DND-41 (cell line): Measurements from ENCODE around the gene PROZ.

Experiments
- ATAC-seq: fragments of 200-7000 bp; cut with Tn5 transposase; 3 replicates; pipeline ENCODE4 v1.9.1; 2021; ENCODE audit warnings: low read depth; ENCODE audit not compliant: insufficient read depth
- DNase-seq: peaks from one replicate; pipeline ENCODE4 v3.0.0-alpha.2; 2020
- H2AFZ ChIP-seq: 2 replicates; pipeline ENCODE4 v1.6.0; 2012; ENCODE audit warnings: low read depth, low read length
- H3K27ac ChIP-seq: 2 replicates; pipeline ENCODE4 v1.5.1; 2012; ENCODE audit warnings: low read length, inconsistent platforms
- H3K27me3 ChIP-seq: fragments of 200-600 bp; sonication (generic); 2 replicates; pipeline ENCODE4 v1.6.0; 2012; ENCODE audit warnings: low read length, mild to moderate bottlenecking, inconsistent platforms; ENCODE audit not compliant: insufficient read depth, poor library complexity
- H3K36me3 ChIP-seq: 2 replicates; pipeline ENCODE4 v1.5.1; 2012; ENCODE audit warnings: low read length, inconsistent platforms; ENCODE audit not compliant: insufficient read depth
- H3K4me1 ChIP-seq: 2 replicates; pipeline ENCODE4 v1.5.1; 2012; ENCODE audit warnings: mild to moderate bottlenecking, low read length; ENCODE audit not compliant: insufficient read depth
- H3K4me2 ChIP-seq: 2 replicates; pipeline ENCODE4 v1.6.0; 2012; ENCODE audit warnings: mild to moderate bottlenecking, moderate library complexity, low read length, inconsistent platforms; ENCODE audit not compliant: insufficient read depth
- H3K4me3 ChIP-seq, 2 experiments: fragments of 200-600 bp in 1 of 2; shearing (Covaris generic) in 1 of 2; 2 replicates each; pipeline ENCODE4 v1.5.1; 2012 to 2016; ENCODE audit warnings: inconsistent platforms in 2 of 2, low read length in 2 of 2, mild to moderate bottlenecking in 2 of 2, low read depth in 1 of 2, moderate library complexity in 1 of 2
- H3K79me2 ChIP-seq: 2 replicates; pipeline ENCODE4 v1.6.0; 2012; ENCODE audit warnings: low read length, inconsistent platforms; ENCODE audit not compliant: insufficient read depth
- H3K9ac ChIP-seq: 2 replicates; pipeline ENCODE4 v1.6.0; 2012; ENCODE audit warnings: low read depth, mild to moderate bottlenecking, inconsistent platforms, low read length, moderate library complexity
- H3K9me3 ChIP-seq: 2 replicates; pipeline ENCODE4 v1.5.1; 2012; ENCODE audit warnings: low read length, moderate library complexity, mild to moderate bottlenecking, inconsistent platforms; ENCODE audit not compliant: insufficient read depth, severe bottlenecking
- H4K20me1 ChIP-seq: 2 replicates; pipeline ENCODE4 v1.6.0; 2012; ENCODE audit warnings: low read length; ENCODE audit not compliant: insufficient read depth
- EZH2 ChIP-seq: IDR thresholded peaks from 3 replicates; pipeline ENCODE4 v1.6.1; 2012; ENCODE audit warnings: borderline replicate concordance, low read depth, mild to moderate bottlenecking, moderate library complexity, low read length, inconsistent platforms; ENCODE audit not compliant: severe bottlenecking
- TF ChIP-seq, protein P1 (sequence below): IDR thresholded peaks from 2 replicates; pipeline ENCODE4 v1.5.1; 2012; ENCODE audit warnings: borderline replicate concordance, low read length, moderate library complexity, mild to moderate bottlenecking; ENCODE audit not compliant: poor library complexity, severe bottlenecking; ENCODE audit errors: extremely low read depth

PROZ gene

DNA sequence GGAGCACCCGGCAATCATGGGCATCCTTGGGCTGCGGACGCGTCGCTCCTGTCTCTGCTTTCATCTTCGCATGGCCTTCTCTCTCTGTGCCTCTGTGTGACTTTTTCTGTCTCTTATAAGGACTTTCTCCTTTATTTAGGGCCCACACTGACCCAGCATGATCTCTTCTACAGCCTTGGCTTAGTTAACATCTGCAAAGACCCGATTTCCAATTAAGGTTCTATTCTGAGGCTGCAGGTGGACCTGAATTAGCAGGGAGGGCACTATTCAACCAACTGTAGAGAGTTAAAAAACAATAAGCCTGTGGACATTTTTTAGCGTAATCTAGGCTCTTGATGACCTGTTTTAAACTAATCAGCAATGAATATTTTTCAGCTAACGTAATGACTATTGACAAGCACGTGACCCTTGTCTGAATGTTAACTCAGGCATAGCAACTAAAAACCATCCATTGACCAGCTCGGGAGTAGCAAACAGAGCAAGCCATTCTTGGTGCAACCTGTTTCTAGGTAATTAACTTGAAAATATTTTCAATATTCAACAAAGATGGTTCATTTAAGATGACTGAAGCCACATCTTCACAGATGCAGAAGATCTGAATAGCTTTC, 20.7 kb upstream of the PROZ start:
- H3K27me3 ChIP-seq, result peaks cover 10% of the 10 kb centered on the region
- H3K9ac ChIP-seq, result no peak overlapping the region
- ATAC-seq (no peak), DNase-seq (no peak)
- no peaks in the 10 kb centered on the region for H3K79me2 ChIP-seq
- H3K4me3 ChIP-seq, result no peak overlapping the region
- H3K9me3 ChIP-seq, result no peaks in the 10 kb centered on the region
- TF ChIP-seq, protein P1, sequence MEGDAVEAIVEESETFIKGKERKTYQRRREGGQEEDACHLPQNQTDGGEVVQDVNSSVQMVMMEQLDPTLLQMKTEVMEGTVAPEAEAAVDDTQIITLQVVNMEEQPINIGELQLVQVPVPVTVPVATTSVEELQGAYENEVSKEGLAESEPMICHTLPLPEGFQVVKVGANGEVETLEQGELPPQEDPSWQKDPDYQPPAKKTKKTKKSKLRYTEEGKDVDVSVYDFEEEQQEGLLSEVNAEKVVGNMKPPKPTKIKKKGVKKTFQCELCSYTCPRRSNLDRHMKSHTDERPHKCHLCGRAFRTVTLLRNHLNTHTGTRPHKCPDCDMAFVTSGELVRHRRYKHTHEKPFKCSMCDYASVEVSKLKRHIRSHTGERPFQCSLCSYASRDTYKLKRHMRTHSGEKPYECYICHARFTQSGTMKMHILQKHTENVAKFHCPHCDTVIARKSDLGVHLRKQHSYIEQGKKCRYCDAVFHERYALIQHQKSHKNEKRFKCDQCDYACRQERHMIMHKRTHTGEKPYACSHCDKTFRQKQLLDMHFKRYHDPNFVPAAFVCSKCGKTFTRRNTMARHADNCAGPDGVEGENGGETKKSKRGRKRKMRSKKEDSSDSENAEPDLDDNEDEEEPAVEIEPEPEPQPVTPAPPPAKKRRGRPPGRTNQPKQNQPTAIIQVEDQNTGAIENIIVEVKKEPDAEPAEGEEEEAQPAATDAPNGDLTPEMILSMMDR, result no peak
- TF ChIP-seq EZH2, result no peak
- no peaks in the 10 kb centered on the region for H3K36me3 ChIP-seq
- H3K27ac ChIP-seq, result no peak overlapping the region
- no peak overlapping the region for H2AFZ ChIP-seq
- H3K4me1 ChIP-seq, result no peaks in the 10 kb centered on the region
- H3K4me2 ChIP-seq, result no peak overlapping the region
- H4K20me1 ChIP-seq, result no peaks in the 10 kb centered on the region

DNA sequence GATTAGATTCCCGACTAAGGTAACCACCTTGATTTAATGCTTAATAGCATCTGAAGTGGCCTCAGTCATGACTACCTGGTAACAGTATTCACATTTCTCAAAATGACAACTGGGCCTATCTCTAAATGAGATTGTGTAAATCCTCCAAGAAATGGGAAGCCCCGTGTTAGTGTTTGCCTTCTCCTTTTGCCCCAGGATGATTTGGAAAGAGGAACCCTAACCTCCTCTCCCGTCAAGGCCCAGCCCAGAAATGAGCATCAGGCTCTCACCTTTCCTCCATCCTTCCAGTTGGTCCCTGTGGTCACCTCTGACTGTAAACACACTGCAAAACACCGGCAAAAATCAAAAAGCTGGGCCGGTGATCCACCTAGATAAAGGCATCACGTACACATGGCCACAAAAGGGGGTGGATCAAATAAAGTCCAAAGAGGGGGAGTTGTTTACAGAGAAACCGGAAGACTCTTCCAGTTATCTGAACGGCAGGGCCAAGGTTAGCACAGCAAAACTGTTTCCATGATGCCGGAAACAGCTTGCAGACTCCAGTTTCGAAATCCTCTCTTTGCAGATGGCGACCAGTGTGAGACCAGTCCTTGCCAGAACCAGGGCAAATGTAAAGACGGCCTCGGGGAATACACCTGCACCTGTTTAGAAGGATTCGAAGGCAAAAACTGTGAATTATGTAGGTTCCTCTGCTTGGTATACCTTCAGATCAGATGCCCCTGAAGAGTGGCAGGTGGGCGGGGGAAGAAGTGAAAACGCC, 19.5 kb upstream of the PROZ start:
- DNase-seq (no peak), ATAC-seq (no peak)
- Histone ChIP-seq H3K36me3 (no peaks in the 10 kb centered on the region), H3K27me3 (peaks cover 10% of the 10 kb centered on the region), H3K9ac (no peak overlapping the region), H3K79me2 (no peaks in the 10 kb centered on the region), H3K4me1 (no peaks in the 10 kb centered on the region), H3K4me3 (no peak overlapping the region), H3K9me3 (no peaks in the 10 kb centered on the region), H2AFZ (no peak overlapping the region), H4K20me1 (no peaks in the 10 kb centered on the region), H3K27ac (no peak overlapping the region), H3K4me2 (no peak overlapping the region)
- TF ChIP-seq, protein P1, result no peak
- TF ChIP-seq EZH2, result no peak

DNA sequence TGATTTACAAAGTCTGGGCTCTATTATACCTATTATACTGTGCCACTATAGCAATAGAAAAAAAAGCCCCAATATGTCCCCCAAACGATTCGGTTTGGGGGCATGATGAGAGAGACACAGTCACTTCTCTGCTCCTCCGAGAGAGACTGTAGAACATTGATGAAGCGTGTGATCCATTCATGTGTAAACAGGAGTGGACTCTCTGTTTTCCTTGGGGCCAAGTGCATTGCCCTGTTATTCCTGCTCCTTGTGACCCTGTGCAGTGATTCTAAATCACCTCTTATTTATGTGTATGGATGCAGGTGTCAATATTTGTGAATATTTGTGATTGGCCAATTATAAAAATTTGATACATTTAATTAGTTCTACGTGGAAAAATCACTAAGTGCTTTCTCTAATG, 18.9 kb upstream of the PROZ start:
- H3K4me1 ChIP-seq, result no peaks in the 10 kb centered on the region
- no peaks in the 10 kb centered on the region for H3K9me3 ChIP-seq
- H3K4me2 ChIP-seq, result no peak overlapping the region
- no peaks in the 10 kb centered on the region for H3K79me2 ChIP-seq
- TF ChIP-seq EZH2, result no peak
- TF ChIP-seq, protein P1, result no peak
- H3K27ac ChIP-seq, result no peak overlapping the region
- no peak overlapping the region for H2AFZ ChIP-seq
- ATAC-seq, result no peak
- DNase-seq, result no peak
- no peak overlapping the region for H3K9ac ChIP-seq
- no peaks in the 10 kb centered on the region for H4K20me1 ChIP-seq
- H3K4me3 ChIP-seq, result no peak overlapping the region
- H3K36me3 ChIP-seq, result no peaks in the 10 kb centered on the region
- H3K27me3 ChIP-seq, result peaks cover 7% of the 10 kb centered on the region
